Adrenal gland (tissue), 12 donors: ENCODE measurements around the gene HOXA13. TPM values are rescaled to one million over a fixed set of nuclear protein-coding genes. Genes with fewer than 3 reads are reported as not detected.

Experiments used
- DNase-seq, 7 donors: peaks; one replicate each; pipeline ENCODE4 v3.0.0-alpha.2; 2019 to 2020
- H3K27ac ChIP-seq, 5 donors: fragments of 200-600 bp; sonication (generic) in 4 of 5; 1 replicate in 3 of 5; 2 replicates in 2 of 5; pipeline versions ENCODE4 v1.5.1 to v1.8.0; 2016 to 2020; ENCODE audit warnings: mild to moderate bottlenecking in 1 of 5
- H3K27me3 ChIP-seq: fragments of 200-600 bp; 2 replicates; pipeline ENCODE4 v1.8.0; 2021
- H3K36me3 ChIP-seq, 2 donors: fragments of 200-600 bp; replicated peaks in 1 of 2; 1 replicate in 1 of 2; 2 replicates in 1 of 2; pipeline versions ENCODE4 v1.5.1 to v1.8.0; 2018 to 2022
- H3K4me1 ChIP-seq, 2 donors: fragments of 200-600 bp; replicated peaks in 1 of 2; 1 replicate in 1 of 2; 2 replicates in 1 of 2; pipeline versions ENCODE4 v1.5.1 to v1.8.0; 2018 to 2021
- H3K4me3 ChIP-seq, 4 donors: fragments of 200-600 bp; sonication (generic) in 3 of 4; one replicate each; pipeline ENCODE4 v1.5.1; 2016 to 2018
- H3K9me3 ChIP-seq, 3 donors: fragments of 200-600 bp; sonication (generic) in 1 of 3; replicated peaks in 1 of 3; 1 replicate in 2 of 3; 2 replicates in 1 of 3; pipeline versions ENCODE4 v1.5.1 to v1.8.0; 2016 to 2021
- CTCF ChIP-seq, 6 experiments: fragments of 450-650 bp in 4 of 6; fragments of 200-600 bp in 2 of 6; sonication (generic) in 1 of 6; IDR thresholded peaks; 1 replicate in 5 of 6; 2 replicates in 1 of 6; pipeline versions ENCODE4 v1.5.1 to v1.8.0; 2016 to 2021; ENCODE audit warnings: antibody characterized with exemption in 6 of 6, mild to moderate bottlenecking in 2 of 6, moderate library complexity in 1 of 6
- POLR2A ChIP-seq, 2 donors: fragments of 450-650 bp; IDR thresholded peaks; one replicate each; pipeline ENCODE4 v1.6.1; 2017; ENCODE audit warnings: antibody characterized with exemption in 2 of 2, mild to moderate bottlenecking in 2 of 2, moderate library complexity in 1 of 2
- WGBS, 4 donors: extraction: QIAGEN DNeasy Blood & Tissue Kit in 2 of 4; methylation state at CpG; one replicate each; pipeline versions ENCODE4 v1.1.5 to v1.1.7; 2013 to 2017; 5-methylcytosine and 5-hydroxymethylcytosine counted together
- intact Hi-C, 2 donors: fragments of 100-400 bp; cut with DNase I; formaldehyde crosslinking; loops; one replicate each; pipeline versions ENCODE4 v1.14.1 to v1.15.0; 2022 to 2023
- polyA plus RNA-seq, 3 donors: library from polyadenylated mRNA; stranded (reverse); fragments of 200-250 nt in 2 of 3; fragments of 350-450 nt in 1 of 3; fragmentation: Illumina TruSeq in 1 of 3; extraction: RNeasy Lipid Tissue Mini Kit (QIAGEN cat#74804) in 1 of 3; gene quantifications; one replicate each; pipeline ENCODE4 v1.2.3, GENCODE V29; 2013 to 2014
- total RNA-seq, 9 donors: library from RNA; depleted of rRNA in 4 of 9; stranded (reverse); fragments of >200 nt in 4 of 9; fragments of 120-200 nt in 1 of 9; fragmentation: NEBNext Ultra II Directional in 1 of 9; extraction: Animal tissue kit (Norgen Biotek cat#: 25700) in 1 of 9; gene quantifications; one replicate each; pipeline versions ENCODE4 v1.1.0 to v1.2.4, GENCODE V29; 2013 to 2023
- donor health status: healthy with polysubstance abuse.
- donor health status: Bipolar disorder and iron deficiency.
- donor health status: DM: yes; HTN: yes; CAD: no.
- donor health status: DM: no; HTN: no; CAD: no.
- donor health status: DM: no; HTN: no; CAD: no.
- donor health status: DM: yes; HTN: yes; CAD: no.

Gene HOXA13
- total and polyA plus RNA-seq, 12 donors = 0.17 to 1.4 (median 0.56) TPM; not detected in 1

GRCh38 chr7:27167916-27168264, 32.0 kb downstream of the HOXA13 start:
- 62 to 78% (median 69%) methylated on average over 4 of the region's 4 CpGs for WGBS, 4 donors
- Histone ChIP-seq H3K9me3 (no peaks in the 10 kb centered on the region), H3K27me3 (peaks cover 57% of the 10 kb centered on the region), H3K4me1 (peaks cover 3 to 18% of the 10 kb centered on the region in 2 donors), H3K36me3 (no peaks in the 10 kb centered on the region), H3K27ac (no peak overlapping the region), H3K4me3 (no peak overlapping the region)
- intact Hi-C loops = loop anchor here (10.0 kb wide), 3 partner anchors 793 to 1283 kb away; no protein-coding TSS in a partner anchor
- TF ChIP-seq POLR2A (IDR thresholded peaks at IDR 0.05) (no peak), CTCF (IDR thresholded peaks at IDR 0.05) (no peak)
- DNase-seq = no peak

GRCh38 chr7:27166531-27167505, 33.1 kb downstream of the HOXA13 start:
- Histone ChIP-seq H3K27ac (no peak overlapping the region), H3K4me3 (no peak overlapping the region), H3K4me1 (peaks cover 0 to 13% of the 10 kb centered on the region in 2 donors), H3K9me3 (no peaks in the 10 kb centered on the region), H3K27me3 (peaks cover 57% of the 10 kb centered on the region), H3K36me3 (no peaks in the 10 kb centered on the region)
- intact Hi-C loops = loop anchor here (10.0 kb wide), 3 partner anchors 792 to 1282 kb away; no protein-coding TSS in a partner anchor
- TF ChIP-seq CTCF (IDR thresholded peaks at IDR 0.05) (no peak), POLR2A (IDR thresholded peaks at IDR 0.05) (no peak)
- 53 to 58% (median 55%) methylated on average over 33 to 50 of the region's 50 CpGs for WGBS, 4 donors
- peak in 1 of 7 donors; percentile 13 for DNase-seq

- peaks cover 0 to 17% of the 10 kb centered on the region in 2 donors for H3K4me1 ChIP-seq
- no peaks in the 10 kb centered on the region for H3K36me3 ChIP-seq
- DNase-seq = peak in 1 of 7 donors; percentile 16
- H3K9me3 ChIP-seq = no peaks in the 10 kb centered on the region
- TF ChIP-seq POLR2A (IDR thresholded peaks at IDR 0.05) = no peak
- no peak for TF ChIP-seq CTCF (IDR thresholded peaks at IDR 0.05)
- intact Hi-C loops = loop anchor here (10.0 kb wide), 3 partner anchors 791 to 1281 kb away; no protein-coding TSS in a partner anchor
- peak overlapping the region in 2 of 4 donors; percentile 43 to 60 for H3K4me3 ChIP-seq
- H3K27me3 ChIP-seq = peaks cover 53% of the 10 kb centered on the region
- peak overlapping the region in 1 of 5 donors; percentile 74 for H3K27ac ChIP-seq
- WGBS, 4 donors = 11 to 32% (median 19%) methylated on average over 15 to 46 of the region's 46 CpGs
Observed at GRCh38 chr7:27165996-27166530, 33.8 kb downstream of the HOXA13 start.
